Neural progenitor cell (in vitro differentiated cells): ENCODE data around the gene HSFX1. TPM values are rescaled to one million over a fixed set of nuclear protein-coding genes. Genes with fewer than 3 reads are reported as not detected.

Source experiments
- DNase-seq: peaks from one replicate; pipeline ENCODE4 v3.0.0-alpha.2; 2016; ENCODE audit warnings: low spot score
- H2AFZ ChIP-seq: fragments of 200-600 bp; sonication (generic); replicated peaks from 2 replicates; pipeline ENCODE4 v1.6.1; 2016; ENCODE audit warnings: antibody characterized with exemption
- H3F3A ChIP-seq: fragments of 200-600 bp; sonication (generic); 2 replicates; pipeline ENCODE4 v1.6.1; 2016; ENCODE audit warnings: antibody characterized with exemption, low read depth
- H3K27ac ChIP-seq: fragments of 200-600 bp; sonication (generic); 2 replicates; pipeline ENCODE4 v1.5.1; 2016; ENCODE audit warnings: mild to moderate bottlenecking
- H3K27me3 ChIP-seq: fragments of 200-600 bp; sonication (generic); 2 replicates; pipeline ENCODE4 v1.6.1; 2016; ENCODE audit warnings: mild to moderate bottlenecking, moderate library complexity
- H3K36me3 ChIP-seq: fragments of 200-600 bp; sonication (generic); 2 replicates; pipeline ENCODE4 v1.5.1; 2016
- H3K4me1 ChIP-seq: fragments of 200-600 bp; sonication (generic); 2 replicates; pipeline ENCODE4 v1.6.1; 2016; ENCODE audit warnings: mixed run types
- H3K4me2 ChIP-seq: fragments of 200-600 bp; sonication (generic); 2 replicates; pipeline ENCODE4 v1.6.1; 2016
- H3K4me3 ChIP-seq: fragments of 200-600 bp; sonication (generic); 2 replicates; pipeline ENCODE4 v1.5.1; 2016
- H3K79me2 ChIP-seq: fragments of 200-600 bp; sonication (generic); 2 replicates; pipeline ENCODE4 v1.6.1; 2016; ENCODE audit warnings: low read depth
- H3K9ac ChIP-seq: fragments of 200-600 bp; sonication (generic); 2 replicates; pipeline ENCODE4 v1.6.1; 2016
- H3K9me3 ChIP-seq: fragments of 200-600 bp; sonication (generic); 2 replicates; pipeline ENCODE4 v1.5.1; 2016; ENCODE audit warnings: low read depth
- H4K20me1 ChIP-seq: fragments of 200-600 bp; sonication (generic); 2 replicates; pipeline ENCODE4 v1.6.1; 2016; ENCODE audit warnings: low read depth
- H3K27ac Mint-ChIP-seq: 3 replicates; pipeline ENCODE4 v1.8.0; 2021; ENCODE audit warnings: mixed read lengths
- H3K27me3 Mint-ChIP-seq: 2 replicates; pipeline ENCODE4 v1.8.0; 2022; ENCODE audit warnings: low read depth, mild to moderate bottlenecking, inconsistent platforms, moderate library complexity, mixed read lengths; ENCODE audit not compliant: insufficient read depth
- H3K36me3 Mint-ChIP-seq: 3 replicates; pipeline ENCODE4 v1.8.0; 2021; ENCODE audit warnings: mixed read lengths
- H3K4me1 Mint-ChIP-seq: 3 replicates; pipeline ENCODE4 v1.8.0; 2021; ENCODE audit warnings: mixed read lengths
- H3K4me3 Mint-ChIP-seq: 3 replicates; pipeline ENCODE4 v1.8.0; 2021; ENCODE audit warnings: mild to moderate bottlenecking, moderate library complexity, mixed read lengths
- H3K9me3 Mint-ChIP-seq: 3 replicates; pipeline ENCODE4 v1.8.0; 2020; ENCODE audit warnings: mixed read lengths
- CTCF ChIP-seq: fragments of 200-600 bp; sonication (generic); IDR thresholded peaks from 2 replicates; pipeline ENCODE4 v1.5.1; 2017; ENCODE audit warnings: antibody characterized with exemption, mild to moderate bottlenecking
- EZH2 ChIP-seq: fragments of 200-600 bp; sonication (generic); IDR thresholded peaks from 2 replicates; pipeline ENCODE4 v1.6.1; 2017; ENCODE audit warnings: antibody characterized with exemption, mild to moderate bottlenecking, moderate library complexity
- EZH2phosphoT487 ChIP-seq: fragments of 200-600 bp; sonication (generic); IDR thresholded peaks from 2 replicates; pipeline ENCODE4 v1.6.1; 2017; ENCODE audit warnings: antibody characterized with exemption
- total RNA-seq: library from RNA; depleted of rRNA; stranded (reverse); fragments of >200 nt; gene quantifications from 2 replicates; pipeline ENCODE4 v1.2.3, GENCODE V29; 2015; ENCODE audit warnings: low replicate concordance

HSFX1 gene
- total RNA-seq, 1 donor from 2014 or later = 0.06 TPM

DNA sequence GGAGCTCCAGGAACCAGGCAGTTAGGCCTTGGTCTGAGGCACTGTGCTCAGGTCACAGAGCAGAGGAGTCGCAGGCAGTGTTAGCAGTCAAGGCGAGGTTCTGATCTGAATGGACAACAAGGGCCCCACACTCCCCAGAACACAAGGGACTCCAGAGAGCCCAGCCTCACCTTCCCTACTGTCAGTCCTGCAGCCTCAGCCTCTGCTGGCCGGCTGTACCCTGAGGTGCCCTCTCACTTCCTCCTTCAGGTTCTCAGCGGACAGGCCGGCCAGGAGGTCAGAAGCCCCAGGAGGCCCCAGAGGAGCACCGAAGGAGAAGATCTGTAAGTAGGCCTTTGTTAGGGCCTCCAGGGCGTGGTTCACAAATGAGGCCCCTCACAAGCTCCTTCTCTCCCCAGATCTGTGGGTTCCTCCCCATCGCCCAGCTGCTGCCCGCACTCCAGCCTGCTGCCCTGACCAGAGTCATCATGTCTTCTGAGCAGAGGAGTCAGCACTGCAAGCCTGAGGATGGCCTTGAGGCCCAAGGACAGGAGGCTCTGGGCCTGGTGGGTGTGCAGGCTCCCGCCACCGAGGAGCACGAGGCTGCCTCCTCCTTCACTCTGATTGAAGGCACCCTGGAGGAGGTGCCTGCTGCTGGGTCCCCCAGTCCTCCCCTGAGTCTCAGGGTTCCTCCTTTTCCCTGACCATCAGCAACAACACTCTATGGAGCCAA lies 34.0 kb downstream of the HSFX1 start:
- Histone ChIP-seq H3K4me3 (no peak overlapping the region), H3K9me3 (peaks cover 4% of the 10 kb centered on the region), H3K36me3 (no peaks in the 10 kb centered on the region), H4K20me1 (no peaks in the 10 kb centered on the region), H3K4me1 (no peaks in the 10 kb centered on the region), H3K27me3 (no peaks in the 10 kb centered on the region), H2AFZ (no peak overlapping the region), H3K79me2 (no peaks in the 10 kb centered on the region), H3K4me2 (no peak overlapping the region), H3K27ac (no peak overlapping the region), H3F3A (no peaks in the 10 kb centered on the region), H3K9ac (no peak overlapping the region)
- TF ChIP-seq EZH2 = no peak
- TF ChIP-seq CTCF = no peak
- TF ChIP-seq EZH2phosphoT487 = no peak
- DNase-seq = no peak
- Mint-ChIP-seq H3K36me3 (no peaks in the 10 kb centered on the region), H3K27ac (no peak overlapping the region), H3K9me3 (peaks cover 9% of the 10 kb centered on the region), H3K4me1 (peaks cover 6% of the 10 kb centered on the region), H3K27me3 (no peaks in the 10 kb centered on the region), H3K4me3 (no peak overlapping the region)

GRCh38 chrX:149818652-149819051 lies 44.8 kb downstream of the HSFX1 start:
- H3K4me3 ChIP-seq = no peak overlapping the region
- Mint-ChIP-seq H3K27me3 (peaks cover 5% of the 10 kb centered on the region), H3K4me1 (no peaks in the 10 kb centered on the region), H3K9me3 (peaks cover 2% of the 10 kb centered on the region), H3K4me3 (no peak overlapping the region), H3K27ac (no peak overlapping the region), H3K36me3 (no peaks in the 10 kb centered on the region)
- no peaks in the 10 kb centered on the region for H3K36me3 ChIP-seq
- no peaks in the 10 kb centered on the region for H3K4me1 ChIP-seq
- H3K79me2 ChIP-seq = no peaks in the 10 kb centered on the region
- H3K4me2 ChIP-seq = no peak overlapping the region
- DNase-seq = no peak
- no peaks in the 10 kb centered on the region for H4K20me1 ChIP-seq
- no peak overlapping the region for H3K27ac ChIP-seq
- H3K27me3 ChIP-seq = no peaks in the 10 kb centered on the region
- no peaks in the 10 kb centered on the region for H3K9me3 ChIP-seq
- no peaks in the 10 kb centered on the region for H3F3A ChIP-seq
- no peak overlapping the region for H3K9ac ChIP-seq
- H2AFZ ChIP-seq = no peak overlapping the region
- TF ChIP-seq CTCF (no peak), EZH2phosphoT487 (no peak), EZH2 (no peak)

GRCh38 chrX:149819371-149819770 lies 45.5 kb downstream of the HSFX1 start:
- Mint-ChIP-seq H3K9me3 (peaks cover 2% of the 10 kb centered on the region), H3K27me3 (peaks cover 5% of the 10 kb centered on the region)
- H3K79me2 ChIP-seq = no peaks in the 10 kb centered on the region

More at GRCh38 chrX:149819371-149819770, 45.5 kb downstream of the HSFX1 start:
- Histone ChIP-seq H4K20me1 (no peaks in the 10 kb centered on the region), H3K36me3 (no peaks in the 10 kb centered on the region), H3K4me1 (no peaks in the 10 kb centered on the region), H3K4me3 (no peak overlapping the region), H3K27me3 (no peaks in the 10 kb centered on the region), H3F3A (no peaks in the 10 kb centered on the region), H3K4me2 (no peak overlapping the region), H3K27ac (no peak overlapping the region), H2AFZ (no peak overlapping the region), H3K9me3 (no peaks in the 10 kb centered on the region), H3K9ac (no peak overlapping the region)
- Mint-ChIP-seq H3K36me3 (no peaks in the 10 kb centered on the region), H3K4me3 (no peak overlapping the region), H3K27ac (no peak overlapping the region), H3K4me1 (no peaks in the 10 kb centered on the region)
- no peak for TF ChIP-seq EZH2
- TF ChIP-seq CTCF = no peak
- TF ChIP-seq EZH2phosphoT487 = no peak
- no peak for DNase-seq
